ENCODE data around the gene C7orf33.
"Not testable (repeated sequence)": the region's sequence is repeated elsewhere in the genome, so short reads cannot be mapped to it uniquely, and the experiment has no call there.

The C7orf33 gene

DNA sequence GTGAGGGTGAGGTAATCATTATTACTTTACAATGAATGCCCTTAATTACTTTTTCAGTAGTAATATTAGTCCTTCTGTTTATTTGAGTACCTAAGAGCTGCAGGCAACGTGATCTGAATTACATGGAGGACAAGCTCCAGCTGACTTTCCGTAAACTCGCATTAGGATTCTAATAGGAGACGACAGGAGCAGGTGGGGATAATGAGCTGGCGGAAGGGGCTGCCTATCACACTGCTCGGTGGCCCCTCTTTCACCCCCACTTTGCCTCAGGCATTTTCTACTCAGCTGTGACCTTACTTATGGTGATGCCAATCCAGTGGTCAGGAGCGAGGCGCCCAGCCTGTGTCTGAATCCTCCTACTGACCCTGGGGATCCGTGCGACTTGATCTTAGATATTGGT is at the start of gene C7orf33:
TSS of gene C7orf33 (plus strand) at position 296 of the 400 bp plus-strand sequence. CDS start 160 bp downstream, outside the sequence.
- DNase-seq = no peak

DNA sequence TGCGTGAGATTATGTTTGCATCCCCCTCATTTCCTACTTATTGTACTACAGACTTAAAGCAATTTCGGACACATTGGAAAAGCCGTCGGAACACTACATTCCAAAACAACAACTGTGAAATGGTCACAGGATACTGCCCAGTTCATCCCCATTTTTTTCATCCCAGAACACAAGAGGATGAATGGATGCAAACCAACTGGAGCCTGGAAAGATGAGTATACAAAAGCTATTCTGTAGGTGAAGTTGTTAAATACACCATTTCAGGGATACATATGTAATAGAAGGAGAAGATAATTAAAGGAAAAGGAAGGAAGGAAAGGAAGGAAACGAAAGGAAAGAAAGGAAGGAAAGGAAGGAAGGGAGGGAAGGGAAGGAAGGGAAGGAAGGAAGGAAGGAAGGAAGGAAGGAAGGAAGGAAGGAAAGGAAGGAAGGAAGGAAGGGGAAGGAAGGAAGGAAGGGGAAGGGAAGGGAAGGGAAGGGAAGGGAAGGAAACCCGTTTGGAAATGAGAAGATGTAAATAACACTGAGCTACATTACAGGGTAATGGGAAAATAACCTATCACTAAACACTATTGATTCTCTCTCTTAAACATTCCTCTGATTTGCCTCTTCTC is 48.6 kb upstream of the C7orf33 start:
- DNase-seq = no peak

GRCh38 chr7:148543302-148543701 is 47.3 kb upstream of the C7orf33 start:
- no peak for DNase-seq

- no peak for DNase-seq
Observed at GRCh38 chr7:148545172-148545571, 45.4 kb upstream of the C7orf33 start.

GRCh38 chr7:148545932-148546331 is 44.6 kb upstream of the C7orf33 start:
- DNase-seq = no peak

- no peak for DNase-seq
Observed at GRCh38 chr7:148546857-148547256, 43.7 kb upstream of the C7orf33 start.

GRCh38 chr7:148547951-148548350 is 42.6 kb upstream of the C7orf33 start:
- DNase-seq = no peak

GRCh38 chr7:148553979-148554378 is 36.6 kb upstream of the C7orf33 start:
- no peak for DNase-seq

DNA sequence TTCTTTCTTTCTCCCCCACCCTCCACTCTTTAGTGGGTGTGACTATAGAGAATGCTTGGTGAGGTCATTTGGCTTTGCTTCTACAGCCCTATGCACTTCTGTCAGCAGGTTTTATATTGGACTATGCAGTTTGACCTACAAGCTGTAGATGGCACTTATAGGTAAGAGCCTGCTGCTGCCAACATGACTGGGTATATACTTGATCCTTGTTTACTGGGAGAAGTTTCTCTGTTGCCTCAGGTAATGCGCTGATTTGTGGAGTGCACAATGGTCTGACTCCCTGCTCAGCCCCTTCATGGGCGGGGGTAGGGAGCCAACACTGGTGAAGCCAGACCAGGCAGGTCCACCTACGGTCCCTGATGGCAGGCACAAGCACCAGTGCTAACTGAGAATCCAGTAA is 33.7 kb upstream of the C7orf33 start:
- DNase-seq = no peak

DNA sequence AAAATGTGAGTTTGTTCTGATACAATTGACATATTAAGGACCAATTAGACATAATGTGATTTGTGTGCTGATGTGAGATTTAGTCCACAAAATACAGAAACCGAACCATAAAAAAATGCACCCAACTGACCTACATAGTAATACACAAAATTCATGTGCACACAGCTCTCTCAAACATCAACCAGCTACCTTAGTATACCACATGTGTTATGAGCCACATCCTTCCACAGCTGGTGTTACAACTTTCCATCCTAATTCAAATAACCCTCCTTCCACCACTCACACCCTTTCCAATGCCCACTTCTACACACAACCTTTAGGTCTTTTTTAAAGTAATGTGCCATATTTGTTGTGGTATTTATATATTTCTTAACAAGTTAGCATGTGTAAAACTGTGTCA is 31.7 kb upstream of the C7orf33 start:
- no peak for DNase-seq

DNA sequence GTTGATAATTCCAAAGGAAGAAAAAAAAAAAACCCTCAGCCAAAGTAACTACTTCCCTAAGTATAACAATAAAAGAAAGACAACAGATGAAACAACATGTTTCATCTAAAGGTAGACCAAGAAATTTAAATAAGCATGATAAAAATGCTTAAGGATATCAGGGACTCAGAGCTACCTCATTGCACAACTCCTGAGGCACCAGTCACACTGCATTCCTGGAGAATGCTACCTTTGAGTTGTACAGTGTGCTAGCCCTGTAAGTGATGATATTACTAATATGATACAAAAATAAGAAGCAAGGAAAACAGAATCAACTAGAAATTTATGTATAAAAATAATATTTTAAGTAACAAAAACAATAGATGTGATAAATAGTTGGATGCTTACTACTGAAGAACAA is 29.5 kb upstream of the C7orf33 start:
- no peak for DNase-seq

GRCh38 chr7:148563583-148564274 is 26.8 kb upstream of the C7orf33 start:
- DNase-seq = no peak

DNA sequence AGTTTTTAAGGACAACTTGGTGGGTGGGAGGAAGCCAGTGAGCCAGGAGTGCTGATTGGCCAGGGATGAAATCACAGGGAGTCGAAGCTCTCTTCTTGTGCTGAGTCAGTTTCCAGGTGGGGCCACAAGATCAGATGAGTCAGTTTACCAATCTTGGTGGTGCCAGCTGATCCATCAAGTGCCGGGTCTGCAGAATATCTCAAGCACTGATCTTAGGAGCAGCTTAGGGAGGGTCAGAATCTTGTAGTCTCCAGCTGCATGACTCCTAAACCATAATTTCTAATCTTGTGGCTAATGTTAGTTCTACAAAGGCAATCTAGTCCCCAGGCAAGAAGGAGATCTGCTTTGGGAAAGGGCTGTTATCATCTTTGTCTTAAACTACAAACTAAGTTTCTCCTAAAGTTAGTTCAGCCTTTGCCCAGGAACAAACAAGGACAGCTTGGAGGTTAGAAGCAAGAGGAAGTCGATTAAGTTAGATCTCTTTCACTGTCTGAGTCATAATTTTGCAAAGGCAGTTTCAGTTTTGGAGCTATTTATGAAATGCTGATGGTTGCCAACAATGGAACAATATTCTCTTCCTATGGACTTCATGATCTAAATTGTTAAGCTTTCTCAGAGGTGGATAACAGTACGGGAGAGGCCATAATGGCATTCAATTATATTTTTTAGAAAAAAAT is 26.2 kb upstream of the C7orf33 start:
- DNase-seq = peak in 1 of 4 experiments; percentile 9

DNA sequence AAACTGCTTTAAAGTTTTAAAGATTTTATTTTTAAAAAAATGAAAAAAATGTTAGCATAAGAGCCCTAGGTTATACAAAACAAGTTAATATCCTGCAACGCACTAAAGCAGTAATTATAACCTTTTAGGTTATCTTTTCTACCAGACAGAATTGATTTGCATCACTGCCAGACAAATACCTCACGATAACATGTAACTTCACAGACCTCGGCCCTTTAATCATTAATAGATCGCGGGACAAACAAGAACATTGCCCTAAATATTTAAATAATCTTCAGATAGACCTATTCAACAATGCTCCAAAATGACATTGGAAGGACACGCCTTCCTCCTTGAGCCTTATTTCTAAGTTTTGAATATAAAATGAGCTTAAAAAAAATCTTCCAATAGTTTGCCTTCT is 23.8 kb upstream of the C7orf33 start:
- DNase-seq = no peak

- no peak for DNase-seq
Observed at GRCh38 chr7:148567524-148567923, 23.0 kb upstream of the C7orf33 start.

- no peak for DNase-seq
Observed at GRCh38 chr7:148570510-148570909, 20.1 kb upstream of the C7orf33 start.

- not testable (repeated sequence) for DNase-seq
Observed at GRCh38 chr7:148570973-148571372, 19.6 kb upstream of the C7orf33 start.

DNA sequence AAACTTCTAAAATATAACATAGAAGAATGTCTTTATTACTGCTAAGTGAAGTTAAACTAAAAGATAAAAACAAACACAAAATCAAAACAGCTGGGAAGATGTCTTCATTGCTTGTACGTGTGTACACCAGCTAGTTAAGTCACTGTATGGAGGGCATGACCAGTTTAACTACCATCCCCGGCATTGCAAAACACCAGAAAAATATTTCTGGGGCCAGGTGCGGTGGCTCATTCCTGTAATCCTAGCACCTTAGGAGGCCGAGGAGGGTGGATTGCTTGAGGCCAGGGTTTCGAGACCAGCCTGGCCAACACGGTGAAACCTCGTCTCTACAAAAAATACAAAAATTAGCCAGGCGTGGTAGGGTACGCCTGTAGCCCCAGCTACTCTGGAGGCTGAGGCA is 19.2 kb upstream of the C7orf33 start:
- DNase-seq = no peak

DNA sequence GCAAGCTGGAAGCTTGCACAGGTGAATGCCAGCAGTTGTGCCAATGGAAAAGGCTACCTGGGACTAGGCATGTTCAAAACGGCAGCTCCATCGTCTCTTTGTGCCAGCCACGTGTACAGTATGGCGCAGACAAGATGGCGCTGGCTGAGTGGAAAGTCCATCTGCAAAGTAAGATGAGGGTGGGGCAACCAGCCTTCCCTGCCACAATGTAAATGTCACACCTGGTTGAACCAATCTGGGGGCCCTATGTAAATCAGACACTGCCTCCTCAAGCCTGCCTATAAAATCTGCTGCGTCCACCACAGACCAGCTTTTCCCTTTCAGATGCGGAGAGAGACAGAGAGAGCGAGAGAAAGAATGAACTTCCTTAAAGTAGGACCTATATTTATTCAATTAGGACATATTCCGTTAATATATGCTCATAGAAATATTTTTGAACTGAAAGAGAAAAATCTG is 18.5 kb upstream of the C7orf33 start:
- no peak for DNase-seq

GRCh38 chr7:148573581-148573980 is 17.0 kb upstream of the C7orf33 start:
- DNase-seq = not testable (repeated sequence)

- DNase-seq = peak; percentile 38 to 61 (median 40)
Observed at GRCh38 chr7:148575640-148576411, 14.7 kb upstream of the C7orf33 start.

GRCh38 chr7:148579366-148579765 is 11.2 kb upstream of the C7orf33 start:
- no peak for DNase-seq

GRCh38 chr7:148580446-148580845 is 10.1 kb upstream of the C7orf33 start:
- no peak for DNase-seq

Measured in activated CD4-positive, CD25-positive, alpha-beta regulatory T cell (primary cell).